Erythroblast (primary cell): ENCODE results near the gene TLE2.

ENCODE experiments used
- GATA1 ChIP-seq: IDR thresholded peaks from 2 replicates; pipeline ENCODE4 v1.6.1; 2011; ENCODE audit warnings: low read depth, mild to moderate bottlenecking, control low read depth, low read length, moderate library complexity
- POLR2A ChIP-seq: IDR thresholded peaks from 2 replicates; pipeline ENCODE4 v1.6.1; 2011; ENCODE audit warnings: mild to moderate bottlenecking, low read length

DNA sequence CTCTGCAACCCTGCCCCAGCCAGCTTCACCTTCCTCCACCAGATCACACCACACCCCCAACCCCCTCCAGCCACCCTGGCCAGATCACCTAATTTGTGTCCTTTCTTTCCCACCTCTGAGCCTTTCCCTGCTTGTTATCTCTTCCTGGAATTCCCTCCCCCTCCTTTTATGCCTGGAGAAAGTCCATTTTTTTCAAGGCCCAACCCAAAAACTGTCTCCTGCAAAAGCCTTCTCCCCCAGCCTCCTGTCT is 5.3 kb upstream of the TLE2 start:
- TF ChIP-seq POLR2A, result no peak
- no peak for TF ChIP-seq GATA1
